Caco-2 (cell line): Measurements from ENCODE around the gene RALGDS. TPM values are rescaled to one million over a fixed set of nuclear protein-coding genes. Genes with fewer than 3 reads are reported as not detected.

Experiments
- BruUV-seq: library from RNA; stranded (reverse); fragments of 400-500 nt; replicated peaks from 2 replicates; lab custom pipeline; 2021; lab: Mats Ljungman, UMichigan
- CTCF ChIA-PET: fragments of 300-600 bp; sonication (Branson Sonifier 250); formaldehyde crosslinking; loops from one replicate; lab custom pipeline; 2022; ENCODE audit warnings: antibody characterized with exemption; lab: Charles Lee
- POLR2A ChIA-PET: fragments of 300-600 bp; sonication (Branson Sonifier 250); formaldehyde crosslinking; loops from one replicate; lab custom pipeline; 2022; ENCODE audit warnings: antibody characterized with exemption; lab: Charles Lee
- DNase-seq, 2 experiments: peaks; one replicate each; pipeline versions ENCODE4 v3.0.0 to v3.0.0-alpha.2; 2020 to 2022
- H3K27me3 ChIP-seq: replicated peaks from 2 replicates; pipeline ENCODE4 v1.6.0; 2011; ENCODE audit warnings: low read length; ENCODE audit not compliant: control insufficient read depth, insufficient read depth
- H3K36me3 ChIP-seq: 2 replicates; pipeline ENCODE4 v1.5.1; 2011; ENCODE audit warnings: low read length; ENCODE audit not compliant: control insufficient read depth, insufficient read depth
- H3K4me1 ChIP-seq: fragments of 250-450 bp; sonication (Bioruptor Pico); 2 replicates; pipeline ENCODE4 v1.5.1; 2020; ENCODE audit warnings: mild to moderate bottlenecking
- H3K4me3 ChIP-seq: 2 replicates; pipeline ENCODE4 v1.5.1; 2011; ENCODE audit warnings: low read depth, mild to moderate bottlenecking, control low read depth, low read length
- H3K9me3 ChIP-seq: fragments of 250-450 bp; sonication (Bioruptor Pico); 2 replicates; pipeline ENCODE4 v1.5.1; 2020; ENCODE audit warnings: mild to moderate bottlenecking, moderate library complexity
- H3K27ac Mint-ChIP-seq: one replicate; pipeline ENCODE4 v1.8.0; 2022; ENCODE audit warnings: mixed read lengths; ENCODE audit not compliant: unreplicated experiment
- H3K27me3 Mint-ChIP-seq: one replicate; pipeline ENCODE4 v1.8.0; 2022; ENCODE audit warnings: mixed read lengths; ENCODE audit not compliant: insufficient read depth, unreplicated experiment
- H3K36me3 Mint-ChIP-seq: one replicate; pipeline ENCODE4 v1.8.0; 2022; ENCODE audit warnings: mild to moderate bottlenecking, mixed read lengths; ENCODE audit not compliant: insufficient read depth, unreplicated experiment
- H3K4me1 Mint-ChIP-seq: one replicate; pipeline ENCODE4 v1.8.0; 2022; ENCODE audit warnings: low read depth, mixed read lengths; ENCODE audit not compliant: unreplicated experiment
- H3K4me3 Mint-ChIP-seq: one replicate; pipeline ENCODE4 v1.8.0; 2022; ENCODE audit warnings: mild to moderate bottlenecking, moderate library complexity, mixed read lengths; ENCODE audit not compliant: unreplicated experiment
- H3K9me3 Mint-ChIP-seq: one replicate; pipeline ENCODE4 v1.8.0; 2022; ENCODE audit warnings: mixed read lengths; ENCODE audit not compliant: unreplicated experiment
- CTCF ChIP-seq, 2 experiments: fragments of 200-600 bp in 1 of 2; IDR thresholded peaks; 1 replicate in 1 of 2; 2 replicates in 1 of 2; pipeline versions ENCODE4 v1.5.1 to v1.8.0; 2011 to 2022; ENCODE audit warnings: antibody characterized with exemption in 1 of 2, control low read depth in 1 of 2, inconsistent platforms in 1 of 2, low read depth in 1 of 2, low read length in 1 of 2, mild to moderate bottlenecking in 1 of 2, moderate library complexity in 1 of 2; ENCODE audit not compliant: insufficient read depth in 1 of 2, severe bottlenecking in 1 of 2, unreplicated experiment in 1 of 2
- intact Hi-C: fragments of 100-400 bp; cut with micrococcal nuclease; formaldehyde crosslinking; loops from one replicate; pipeline ENCODE4 v1.10.0; 2022; ENCODE audit not compliant: unreplicated experiment
- total RNA-seq: library from RNA; stranded (reverse); gene quantifications from 2 replicates; pipeline ENCODE4 v1.2.3, GENCODE V29; 2022

The RALGDS gene
- total RNA-seq, 1 experiment from 2014 or later = 18.7 TPM

- Mint-ChIP-seq H3K27ac (no peak overlapping the region), H3K27me3 (no peaks in the 10 kb centered on the region), H3K36me3 (peaks cover 16% of the 10 kb centered on the region), H3K4me3 (no peak overlapping the region), H3K4me1 (peaks cover 24% of the 10 kb centered on the region), H3K9me3 (no peaks in the 10 kb centered on the region)
- intact Hi-C loops = no loop called here
- peaks cover 24% of the 10 kb centered on the region for H3K4me1 ChIP-seq
- no peak overlapping the region for H3K4me3 ChIP-seq
- BruUV-seq = no TSS peak
- no peak for DNase-seq
- no peaks in the 10 kb centered on the region for H3K9me3 ChIP-seq
- ChIA-PET POLR2A (no interaction called here), CTCF (no interaction called here)
- H3K36me3 ChIP-seq = no peaks in the 10 kb centered on the region
- no peak for TF ChIP-seq CTCF (IDR thresholded peaks at IDR 0.05; ENCODE audit: insufficient read depth in 1 of 2, low read depth in 1 of 2, low read length in 1 of 2, severe bottlenecking in 1 of 2, unreplicated experiment in 1 of 2)
- H3K27me3 ChIP-seq = no peaks in the 10 kb centered on the region
Measured at GRCh38 chr9:133124123-133124906, 3.3 kb upstream of the RALGDS start.

- Mint-ChIP-seq H3K4me1 (peaks cover 24% of the 10 kb centered on the region), H3K27ac (no peak overlapping the region), H3K9me3 (no peaks in the 10 kb centered on the region), H3K27me3 (no peaks in the 10 kb centered on the region), H3K36me3 (peaks cover 24% of the 10 kb centered on the region), H3K4me3 (no peak overlapping the region)
- ChIA-PET CTCF (interaction anchor here (0.9 to 1.6 kb wide), 2 partner anchors 13 to 21 kb away, joined by 3 to 6 read pairs; no protein-coding TSS in a partner anchor), POLR2A (interaction anchor here (0.7 kb wide), 1 partner anchor 179 kb away, joined by 3 read pairs; no protein-coding TSS in a partner anchor)
- peak; percentile 29 to 70 for DNase-seq
- TF ChIP-seq CTCF (IDR thresholded peaks at IDR 0.05; ENCODE audit: insufficient read depth in 1 of 2, low read depth in 1 of 2, low read length in 1 of 2, severe bottlenecking in 1 of 2, unreplicated experiment in 1 of 2) = no peak
- no peak overlapping the region for H3K4me3 ChIP-seq
- no peaks in the 10 kb centered on the region for H3K9me3 ChIP-seq
- H3K27me3 ChIP-seq = no peaks in the 10 kb centered on the region
- intact Hi-C loops = no loop called here
- no TSS peak for BruUV-seq
- no peaks in the 10 kb centered on the region for H3K36me3 ChIP-seq
- H3K4me1 ChIP-seq = peaks cover 26% of the 10 kb centered on the region
Measured at GRCh38 chr9:133122935-133123611, 2.0 kb upstream of the RALGDS start.

- H3K4me1 ChIP-seq = peaks cover 26% of the 10 kb centered on the region
- ChIA-PET POLR2A (interaction anchor here (0.7 kb wide), 1 partner anchor 179 kb away, joined by 3 read pairs; no protein-coding TSS in a partner anchor), CTCF (interaction anchor here (0.9 to 1.6 kb wide), 2 partner anchors 12 to 22 kb away, joined by 3 to 6 read pairs; no protein-coding TSS in a partner anchor)
- H3K4me3 ChIP-seq = no peak overlapping the region
- H3K9me3 ChIP-seq = no peaks in the 10 kb centered on the region
- no peak for TF ChIP-seq CTCF (IDR thresholded peaks at IDR 0.05; ENCODE audit: insufficient read depth in 1 of 2, low read depth in 1 of 2, low read length in 1 of 2, severe bottlenecking in 1 of 2, unreplicated experiment in 1 of 2)
- DNase-seq = no peak
- Mint-ChIP-seq H3K27ac (no peak overlapping the region), H3K4me3 (no peak overlapping the region), H3K27me3 (no peaks in the 10 kb centered on the region), H3K9me3 (no peaks in the 10 kb centered on the region), H3K4me1 (peaks cover 24% of the 10 kb centered on the region), H3K36me3 (peaks cover 29% of the 10 kb centered on the region)
- no peaks in the 10 kb centered on the region for H3K27me3 ChIP-seq
- no TSS peak for BruUV-seq
- H3K36me3 ChIP-seq = no peaks in the 10 kb centered on the region
- intact Hi-C loops = no loop called here
Measured at GRCh38 chr9:133122605-133122934, 1.5 kb upstream of the RALGDS start.
